AG10803 (cell line): ENCODE results near the gene NTRK2.

ENCODE experiments used
- DNase-seq: peaks from one replicate; pipeline ENCODE4 v3.0.0; 2010; ENCODE audit warnings: low read depth
- H3K4me3 ChIP-seq: 2 replicates; pipeline ENCODE4 v1.5.1; 2011; ENCODE audit warnings: mild to moderate bottlenecking, low read length, control low read depth
- CTCF ChIP-seq: conservative IDR thresholded peaks from 2 replicates; pipeline ENCODE4 v1.5.1; 2011; ENCODE audit warnings: mild to moderate bottlenecking, low read length, control low read depth, inconsistent platforms

The NTRK2 gene

GRCh38 chr9:85007748-85008147 is 338.2 kb downstream of the NTRK2 start:
- no peak for DNase-seq
- no peak for TF ChIP-seq CTCF
- no peak overlapping the region for H3K4me3 ChIP-seq

DNA sequence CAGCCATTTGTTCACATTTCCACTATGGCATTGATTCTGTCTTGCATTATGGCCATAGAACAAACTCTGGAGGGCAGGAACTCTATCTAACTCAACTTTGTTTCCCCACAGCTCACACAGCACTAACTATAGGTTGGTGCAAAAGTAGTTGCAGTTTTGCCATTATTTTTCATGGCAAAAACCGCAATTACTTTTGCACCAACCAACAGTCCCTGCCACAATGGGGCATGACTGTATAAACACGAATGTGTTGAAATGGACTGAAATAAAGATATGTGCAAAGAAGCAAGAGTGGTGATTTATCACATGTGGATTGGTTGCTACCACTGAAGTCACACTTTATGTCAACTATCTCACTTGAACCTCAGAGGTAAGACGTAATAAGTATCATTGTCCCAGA is 338.7 kb downstream of the NTRK2 start:
- no peak for TF ChIP-seq CTCF
- no peak overlapping the region for H3K4me3 ChIP-seq
- no peak for DNase-seq

GRCh38 chr9:85009251-85009650 is 339.7 kb downstream of the NTRK2 start:
- no peak overlapping the region for H3K4me3 ChIP-seq
- no peak for DNase-seq
- TF ChIP-seq CTCF, result no peak

DNA sequence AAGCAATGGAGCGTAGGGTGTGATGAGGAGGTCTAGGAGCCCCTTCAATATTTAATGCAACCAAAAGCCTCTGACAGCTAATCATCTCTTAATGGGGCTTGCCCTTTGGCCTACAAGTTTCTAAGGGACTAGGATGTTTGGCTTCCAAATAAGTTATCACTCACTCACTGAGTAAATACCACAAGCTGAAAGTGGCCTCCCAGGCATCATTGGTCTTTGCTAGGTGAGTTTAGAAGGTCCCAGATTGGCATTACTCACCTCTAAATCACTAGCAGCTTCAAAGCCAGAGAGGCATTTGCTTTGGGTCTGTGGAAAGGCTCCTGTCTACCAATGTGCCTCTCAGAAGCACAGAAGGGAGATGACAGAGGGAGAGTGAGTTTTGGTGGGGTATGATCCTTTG is 344.2 kb downstream of the NTRK2 start:
- no peak overlapping the region for H3K4me3 ChIP-seq
- DNase-seq, result no peak
- no peak for TF ChIP-seq CTCF

GRCh38 chr9:85014292-85014691 is 344.8 kb downstream of the NTRK2 start:
- TF ChIP-seq CTCF, result no peak
- H3K4me3 ChIP-seq, result no peak overlapping the region
- no peak for DNase-seq

- H3K4me3 ChIP-seq, result no peak overlapping the region
- no peak for TF ChIP-seq CTCF
- DNase-seq, result no peak
Measured at GRCh38 chr9:85016384-85017006, 347.0 kb downstream of the NTRK2 start.

DNA sequence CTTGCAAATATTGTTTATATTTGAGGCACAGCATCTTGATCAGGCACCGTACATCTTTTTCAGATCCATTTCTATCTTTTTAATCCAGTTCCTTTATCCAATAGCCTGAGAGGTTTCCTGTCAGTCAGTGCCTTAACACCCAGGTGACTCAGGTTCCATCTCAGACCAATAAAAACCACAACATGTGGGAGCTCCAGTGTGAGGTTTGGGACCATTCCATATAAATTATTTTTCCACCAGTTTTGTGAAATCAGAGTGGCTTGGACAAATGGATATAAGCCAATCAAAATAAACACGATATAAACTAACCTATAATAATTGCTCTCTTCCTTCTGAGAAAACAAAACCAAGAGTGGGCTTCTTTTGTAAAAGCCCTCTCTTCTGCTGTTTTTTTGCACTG is 351.3 kb downstream of the NTRK2 start:
- no peak overlapping the region for H3K4me3 ChIP-seq
- DNase-seq, result no peak
- TF ChIP-seq CTCF, result no peak
